HT-29 (cell line): Measurements from ENCODE around the gene MMRN2. TPM values are rescaled to one million over a fixed set of nuclear protein-coding genes. Genes with fewer than 3 reads are reported as not detected.

Experiments used
- DNase-seq: peaks from one replicate; pipeline ENCODE4 v3.0.0-alpha.2; 2015; ENCODE audit warnings: low spot score
- total RNA-seq: library from RNA; depleted of rRNA; stranded (reverse); fragments of >200 nt; shearing (Covaris generic); gene quantifications from 2 replicates; pipeline ENCODE4 v1.2.3, GENCODE V29; 2014

The MMRN2 gene
- total RNA-seq, 1 experiment from 2014 or later, result 26.6 TPM

DNA sequence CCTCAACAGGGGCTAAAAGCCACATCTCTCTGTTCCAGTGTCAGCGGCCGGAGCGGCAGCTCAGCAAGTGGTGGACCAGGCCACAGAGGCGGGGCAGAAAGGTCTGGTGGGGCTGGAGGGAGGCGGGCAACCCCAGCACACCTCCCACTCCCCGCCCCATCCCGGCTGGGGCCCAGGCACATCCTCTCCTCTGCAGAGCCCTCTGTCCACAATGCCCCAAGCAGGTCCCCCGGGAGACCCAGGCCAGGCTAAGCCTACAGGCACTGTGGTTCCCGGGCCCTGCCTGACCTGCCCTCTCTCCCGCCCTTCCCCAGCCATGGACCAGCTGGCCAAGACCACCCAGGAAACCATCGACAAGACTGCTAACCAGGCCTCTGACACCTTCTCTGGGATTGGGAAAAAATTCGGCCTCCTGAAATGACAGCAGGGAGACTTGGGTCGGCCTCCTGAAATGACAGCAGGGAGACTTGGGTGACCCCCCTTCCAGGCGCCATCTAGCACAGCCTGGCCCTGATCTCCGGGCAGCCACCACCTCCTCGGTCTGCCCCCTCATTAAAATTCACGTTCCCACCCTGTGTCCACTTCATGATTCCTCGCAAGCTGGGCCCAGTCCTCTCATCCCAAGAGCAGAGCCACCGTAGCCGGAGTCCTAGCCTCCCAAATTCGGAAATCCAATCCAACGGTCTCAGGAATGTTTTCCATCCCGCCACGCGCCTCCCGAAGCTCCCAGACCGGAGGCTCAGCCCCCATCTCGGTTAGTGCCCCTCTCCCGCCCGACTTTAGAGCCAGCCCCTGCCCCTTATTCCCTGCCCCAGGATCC is 13.0 kb upstream of the MMRN2 start:
- no peak for DNase-seq

DNA sequence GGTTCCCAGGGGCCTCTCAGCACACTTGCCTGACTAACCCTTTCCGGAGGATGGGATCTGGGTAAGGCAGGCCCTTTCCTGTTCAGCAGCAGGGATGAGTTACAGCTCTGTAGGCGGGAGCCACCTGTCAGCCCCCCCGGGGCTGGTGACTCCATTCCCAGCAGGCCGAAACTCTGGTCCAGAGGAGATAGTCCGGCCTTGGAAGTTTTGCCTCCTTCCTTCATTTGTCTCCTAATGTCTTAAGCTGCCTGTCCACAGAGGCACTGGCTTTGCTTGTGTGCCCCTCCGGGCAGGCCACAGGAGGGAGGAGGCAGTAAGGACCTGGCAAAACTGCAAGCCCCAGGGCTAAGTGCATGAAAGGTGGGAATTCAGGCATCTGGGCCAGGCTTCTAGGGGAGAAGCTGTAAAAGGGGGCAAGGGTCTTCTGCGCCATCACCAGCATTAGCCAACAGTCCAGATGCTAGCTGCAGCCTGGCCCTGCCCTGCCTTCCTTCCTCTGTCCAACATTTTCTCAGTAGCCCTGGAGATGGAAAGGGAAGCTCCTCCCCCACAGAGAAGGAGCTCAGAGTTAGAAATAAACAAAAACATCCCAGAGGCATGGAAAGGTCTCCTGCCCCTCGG is 12.1 kb upstream of the MMRN2 start:
- DNase-seq, result no peak

DNA sequence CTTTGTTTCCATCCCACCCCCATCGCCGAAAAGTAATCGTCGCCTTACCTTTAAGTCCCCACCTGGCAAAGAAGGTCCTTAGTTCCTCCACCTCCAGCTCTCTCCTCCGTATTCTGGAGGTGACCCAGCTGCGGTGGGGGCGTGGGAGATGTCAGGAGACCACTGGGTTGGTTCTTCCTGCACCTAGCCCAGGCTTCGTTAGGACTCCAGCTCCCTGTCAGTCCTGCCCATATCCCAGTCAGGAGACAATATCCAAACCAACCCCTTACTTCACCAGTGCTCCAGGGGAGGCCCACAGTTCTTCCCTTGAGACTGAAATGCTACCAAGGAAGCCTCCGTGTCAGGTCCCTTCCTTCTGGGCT is 11.6 kb upstream of the MMRN2 start:
- DNase-seq, result no peak

DNA sequence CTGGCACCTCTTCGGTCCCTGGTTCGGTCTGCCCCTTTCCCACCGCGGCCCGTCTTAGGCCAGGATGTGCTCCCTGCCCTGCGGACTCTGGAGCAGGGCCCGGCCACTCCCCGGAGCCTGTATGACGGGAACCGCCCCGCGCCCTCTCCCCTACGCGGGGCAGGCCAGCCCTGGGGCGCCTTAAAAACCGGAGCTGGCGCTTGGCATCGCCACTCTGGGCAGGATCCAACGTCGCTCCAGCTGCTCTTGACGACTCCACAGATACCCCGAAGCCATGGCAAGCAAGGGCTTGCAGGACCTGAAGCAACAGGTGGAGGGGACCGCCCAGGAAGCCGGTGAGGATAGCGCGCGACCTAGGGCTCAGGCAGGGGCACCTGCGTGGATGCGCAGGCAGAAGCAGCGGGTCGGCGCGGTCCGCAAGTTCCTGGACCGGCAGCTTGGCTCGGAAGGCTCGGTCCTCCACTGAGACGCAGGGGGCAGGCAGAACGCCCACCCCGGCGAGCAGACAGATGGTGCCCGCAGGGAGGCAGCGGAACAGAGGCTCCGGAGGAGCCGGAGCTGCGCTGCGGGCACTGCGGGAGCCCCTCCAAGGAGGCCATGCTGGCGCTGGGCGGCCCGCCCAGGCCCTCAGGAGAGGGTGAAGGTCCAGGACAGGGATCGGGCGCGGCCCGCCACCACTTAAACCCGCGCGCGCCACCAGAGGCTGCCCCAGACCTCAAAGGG is 11.0 kb upstream of the MMRN2 start, which contains the start of gene ADIRF:
Gene ADIRF, plus strand, starts transcription at position 212 of the 723 bp plus-strand sequence. Its CDS starts 63 bp downstream, at position 275.
- DNase-seq, result no peak

DNA sequence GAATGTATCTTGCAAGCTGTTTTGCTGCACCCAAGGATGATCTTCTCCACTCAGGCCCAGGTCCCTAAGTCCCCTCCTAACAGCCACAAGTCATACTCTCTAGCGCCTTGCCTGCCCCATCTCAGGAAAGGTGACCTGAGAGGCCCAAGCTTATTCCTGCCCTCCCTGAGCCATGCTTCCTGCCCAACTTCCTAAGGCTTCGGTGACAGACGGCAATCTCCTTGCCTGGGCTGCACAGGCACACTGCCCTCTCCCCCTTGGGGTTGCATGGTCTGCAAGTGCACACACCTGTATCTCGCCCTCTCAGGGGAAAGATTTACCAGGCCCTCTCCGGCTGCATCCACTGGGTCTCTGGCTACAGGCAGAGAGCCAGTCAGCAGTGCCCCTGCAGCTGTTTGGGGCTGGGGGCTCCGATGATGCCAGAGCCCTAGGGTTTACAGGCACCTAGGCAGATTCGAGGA is 10.1 kb upstream of the MMRN2 start:
- no peak for DNase-seq

DNA sequence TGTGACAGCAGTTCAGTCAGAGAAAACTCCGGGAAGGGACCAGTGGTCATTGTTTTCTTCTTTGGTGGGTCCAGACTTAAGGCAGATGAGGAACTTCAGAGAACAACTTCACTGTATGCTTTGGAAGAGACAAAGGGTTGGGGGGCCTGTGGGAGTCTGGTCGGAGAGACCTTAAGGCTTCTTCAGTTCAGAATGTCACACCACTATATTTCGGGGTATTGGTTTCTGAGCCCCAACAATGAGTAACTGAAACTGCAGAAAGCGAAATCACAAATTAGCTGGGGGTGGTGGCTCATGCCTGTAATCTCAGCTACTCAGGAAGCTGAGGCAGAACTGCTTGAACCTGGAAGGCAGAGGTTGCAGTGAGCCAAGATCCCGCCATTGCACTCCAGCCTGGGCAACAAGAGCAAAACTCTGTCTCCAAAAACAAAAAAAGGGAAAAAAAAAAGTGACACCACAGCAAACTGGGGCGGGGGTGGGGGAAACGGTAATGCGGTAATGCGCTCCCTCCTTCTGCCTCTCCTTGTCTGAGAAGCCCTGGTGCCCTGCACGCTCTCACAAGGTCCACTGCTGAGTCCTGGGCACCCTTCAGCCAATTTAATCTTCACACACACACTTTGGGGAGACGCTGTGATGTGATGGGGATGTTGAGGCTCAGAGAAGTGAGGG is 8.7 kb upstream of the MMRN2 start:
- no peak for DNase-seq

DNA sequence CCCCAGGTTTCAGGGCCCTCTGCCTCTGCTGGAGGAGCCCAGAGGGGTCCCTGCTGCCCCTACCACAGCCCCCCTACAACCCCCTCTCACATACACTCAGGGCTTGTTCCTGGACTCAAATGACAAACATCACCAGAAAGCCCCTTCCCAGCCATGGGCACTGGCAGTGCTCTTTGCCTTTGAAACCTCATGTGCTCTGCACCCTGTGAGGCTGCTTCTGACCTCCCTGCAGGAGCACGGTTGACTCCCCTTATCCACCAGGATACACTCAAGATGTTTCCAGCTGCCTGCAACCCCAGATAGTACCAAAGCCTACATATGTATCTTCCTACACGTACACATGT is 7.4 kb upstream of the MMRN2 start:
- no peak for DNase-seq

DNA sequence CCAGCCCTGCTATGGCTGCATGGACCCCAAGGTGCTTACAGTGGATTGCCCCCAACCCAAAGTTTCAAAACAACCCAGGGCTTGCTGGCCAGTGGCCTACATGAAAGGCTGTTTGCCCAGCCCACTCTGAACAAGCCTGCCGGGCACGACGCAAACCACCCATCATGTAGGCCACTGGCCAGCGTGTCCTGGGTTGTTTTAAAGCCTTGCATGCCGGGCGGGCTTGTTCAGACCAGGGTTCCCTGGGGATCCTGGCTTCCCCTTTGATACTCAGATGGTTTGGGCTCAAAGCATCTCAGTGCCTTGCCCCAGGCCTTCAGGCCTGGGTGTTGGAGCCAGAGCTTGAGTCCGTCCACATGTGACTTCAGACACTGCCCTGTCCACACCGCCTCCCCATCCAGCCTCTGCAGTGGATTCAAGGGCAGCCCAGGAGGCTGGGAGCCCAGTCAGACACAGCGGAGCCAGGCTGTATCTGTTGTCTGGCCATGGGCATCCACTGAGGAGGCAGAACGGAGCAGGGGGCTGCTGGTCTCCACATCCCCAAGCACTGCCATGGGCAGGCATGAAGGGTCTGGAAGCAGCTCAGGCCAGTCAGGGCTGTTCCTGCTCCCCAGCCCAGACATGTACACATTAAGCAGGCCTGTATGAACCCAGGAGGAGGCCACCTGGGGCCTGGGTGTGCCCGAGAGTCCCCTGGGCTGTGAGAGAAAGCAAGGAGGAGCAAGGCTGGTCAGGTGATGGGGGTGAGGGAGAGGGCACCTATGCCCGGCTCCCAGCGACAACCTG is 6.8 kb upstream of the MMRN2 start:
- DNase-seq, result no peak

DNA sequence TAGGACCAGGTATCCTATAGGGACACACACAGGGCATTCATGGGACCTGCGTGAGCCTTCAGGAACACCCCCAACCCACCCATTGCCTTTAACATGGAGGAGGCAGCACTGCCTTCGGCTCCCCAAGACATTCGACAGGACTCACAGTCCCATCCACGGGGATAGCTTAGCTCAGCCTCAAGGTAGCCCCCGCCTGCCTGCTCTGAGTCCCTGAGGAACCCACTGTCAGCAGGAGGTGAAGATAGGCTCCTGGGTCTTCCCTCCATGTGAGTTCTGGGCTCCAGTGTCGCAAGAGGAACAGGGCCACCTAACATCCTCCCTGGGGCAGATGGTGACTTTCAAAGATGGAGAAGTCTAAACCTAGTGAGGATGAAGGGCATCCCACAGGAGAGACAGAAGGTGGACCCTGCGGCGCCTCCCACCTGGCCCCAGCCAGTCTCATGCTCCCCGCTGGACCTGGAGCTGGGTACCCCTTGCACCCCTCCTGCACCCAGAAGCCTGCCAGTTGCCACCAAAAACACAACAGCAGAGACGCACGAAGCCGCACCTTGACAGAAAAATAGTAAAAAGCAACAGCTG is 6.0 kb upstream of the MMRN2 start:
- no peak for DNase-seq

DNA sequence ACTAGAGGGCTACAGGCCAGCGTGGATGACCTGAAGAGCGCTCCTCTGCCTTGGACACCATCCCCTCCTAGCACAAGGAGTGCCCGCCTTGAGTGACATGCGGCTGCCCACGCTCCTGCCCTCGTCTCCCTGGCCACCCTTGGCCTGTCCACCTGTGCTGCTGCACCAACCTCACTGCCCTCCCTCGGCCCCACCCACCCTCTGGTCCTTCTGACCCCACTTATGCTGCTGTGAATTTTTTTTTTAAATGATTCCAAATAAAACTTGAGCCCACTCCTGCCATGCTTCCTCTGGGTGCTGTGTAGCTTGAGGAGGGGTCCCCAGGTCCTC is 5.5 kb upstream of the MMRN2 start:
- DNase-seq, result no peak

DNA sequence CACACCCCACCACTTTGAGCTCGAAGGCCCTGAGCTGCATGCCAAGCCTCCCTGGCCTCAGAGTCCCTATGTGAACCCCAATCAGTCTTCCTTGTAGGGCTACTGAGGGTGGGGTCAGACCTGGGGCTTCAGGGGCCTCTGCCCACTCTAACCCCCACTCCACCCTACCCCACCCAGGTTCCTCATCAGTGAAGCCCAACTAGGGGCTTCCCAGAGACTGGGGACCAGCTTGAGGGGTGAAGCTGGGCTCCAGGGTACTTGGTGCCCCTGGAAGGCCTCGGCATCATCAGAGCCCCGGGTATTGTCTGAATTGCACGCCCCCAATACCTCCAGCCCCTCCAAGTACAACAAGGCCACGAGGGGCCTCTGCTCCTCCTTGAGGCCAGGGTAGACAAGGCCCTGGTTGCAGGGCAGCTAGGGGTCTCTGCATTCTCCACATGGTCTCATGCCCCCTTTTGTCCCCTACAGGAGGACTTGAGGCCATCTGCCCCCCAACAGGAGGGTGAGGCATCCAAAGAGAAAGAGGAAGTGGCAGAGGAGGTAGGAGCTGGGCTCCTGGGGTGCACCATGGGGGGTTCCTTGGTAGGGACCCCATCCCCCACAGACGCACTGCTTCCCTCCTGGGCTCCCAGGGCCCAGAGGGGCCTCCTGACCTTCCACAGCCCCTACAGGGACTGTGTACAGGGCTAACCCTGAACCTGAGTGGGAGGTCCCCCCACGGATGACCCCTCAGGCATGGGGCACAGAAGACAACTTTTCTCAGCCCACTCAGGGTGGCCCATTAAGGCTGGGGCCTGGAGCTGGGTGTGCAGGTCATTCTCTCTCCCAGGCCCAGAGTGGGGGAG is 4.9 kb upstream of the MMRN2 start:
- DNase-seq, result no peak

DNA sequence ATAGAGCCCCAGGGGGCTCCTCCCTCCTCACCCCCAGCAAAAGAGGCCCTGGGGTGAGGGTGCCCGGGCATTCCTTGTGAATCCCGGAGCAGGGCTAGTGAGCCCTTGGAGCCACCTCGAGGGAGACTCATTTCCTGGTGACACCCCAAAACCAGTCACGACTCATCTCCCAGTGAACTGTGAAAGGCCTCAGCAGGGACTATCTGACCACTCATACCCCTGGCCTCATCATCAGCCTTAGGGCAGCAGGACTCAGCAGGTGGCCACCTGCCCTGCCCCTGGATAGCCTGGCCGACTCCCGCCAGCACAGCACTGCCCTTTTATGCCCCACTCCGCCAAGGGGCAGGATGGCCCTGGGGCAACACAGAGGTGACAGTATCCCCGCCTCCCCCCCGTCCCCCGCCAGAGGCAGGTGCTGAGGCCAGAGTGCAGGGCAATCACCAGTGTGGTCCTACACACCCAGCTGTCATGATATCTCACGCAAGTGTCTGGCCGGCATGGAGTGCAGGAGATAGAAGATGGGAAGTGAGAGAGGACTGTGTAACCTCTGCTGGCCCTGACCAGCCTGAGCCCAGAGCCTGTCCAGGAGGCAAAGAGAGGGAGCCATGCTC is 4.2 kb upstream of the MMRN2 start:
- no peak for DNase-seq

DNA sequence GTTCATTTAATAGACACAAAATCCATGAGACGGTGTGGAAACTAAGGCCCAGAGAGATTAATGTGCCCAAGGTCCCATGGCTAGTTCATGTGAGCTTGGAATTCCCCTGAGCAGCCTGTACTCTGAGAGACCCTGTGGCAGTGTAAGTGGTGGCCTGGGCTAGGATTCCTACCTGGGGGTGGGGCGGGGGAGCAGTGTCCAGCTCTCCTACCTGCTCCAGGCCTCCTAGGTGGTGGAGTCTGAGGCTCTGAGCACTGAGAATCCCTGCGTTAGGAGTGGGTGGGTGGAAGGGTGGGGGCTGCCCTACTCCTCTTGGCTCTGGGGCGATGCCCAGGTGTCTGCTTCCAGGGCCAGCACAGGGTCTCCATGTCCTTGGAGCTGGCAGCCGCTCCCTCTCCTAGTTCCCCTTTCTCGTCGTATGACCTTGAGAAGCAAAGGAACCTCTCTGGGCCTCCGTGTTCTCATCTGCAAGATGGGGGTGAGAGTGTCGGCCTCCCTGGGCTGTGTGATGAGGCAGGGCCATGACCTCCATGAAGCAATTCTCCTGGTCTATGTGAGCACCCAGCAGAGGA is 3.5 kb upstream of the MMRN2 start:
- DNase-seq, result no peak

DNA sequence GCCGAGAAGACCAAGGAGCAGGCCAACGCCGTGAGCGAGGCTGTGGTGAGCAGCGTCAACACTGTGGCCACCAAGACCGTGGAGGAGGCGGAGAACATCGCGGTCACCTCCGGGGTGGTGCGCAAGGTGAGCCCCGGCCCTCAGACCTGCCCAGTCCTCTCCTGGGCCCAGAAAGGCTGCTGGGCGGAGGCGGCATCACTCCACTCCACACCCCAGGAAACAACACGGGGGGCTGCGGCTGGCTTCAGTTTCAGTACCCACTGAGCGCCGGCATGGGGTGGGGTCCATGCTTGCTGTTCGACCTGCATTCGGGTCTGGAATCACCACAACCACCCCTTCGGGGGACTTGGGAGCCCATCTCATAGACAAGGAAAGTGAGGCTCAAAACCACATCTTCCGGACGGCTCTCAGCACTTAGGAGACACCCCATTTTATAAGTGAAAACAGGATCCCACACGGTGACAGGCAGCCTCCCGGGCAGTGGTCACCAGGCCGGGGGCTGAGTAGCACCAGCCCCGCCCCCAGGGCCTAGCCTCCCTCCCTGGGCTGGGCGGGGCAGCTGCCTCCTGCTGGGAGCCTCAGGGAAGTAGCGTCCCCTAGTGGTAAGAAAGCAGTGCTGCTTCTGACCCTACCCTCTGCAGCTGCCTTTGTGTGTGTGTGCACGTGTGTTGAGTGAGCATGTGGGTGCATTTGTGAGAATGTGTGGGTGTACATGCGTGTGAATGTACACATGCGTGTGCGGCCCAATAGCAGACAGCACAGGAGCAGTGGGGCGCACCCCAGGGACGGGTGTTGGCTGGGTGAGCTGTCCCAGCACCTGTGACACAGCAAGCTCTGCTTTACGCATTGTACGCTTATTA is 2.8 kb upstream of the MMRN2 start:
- peak; percentile 92 for DNase-seq

DNA sequence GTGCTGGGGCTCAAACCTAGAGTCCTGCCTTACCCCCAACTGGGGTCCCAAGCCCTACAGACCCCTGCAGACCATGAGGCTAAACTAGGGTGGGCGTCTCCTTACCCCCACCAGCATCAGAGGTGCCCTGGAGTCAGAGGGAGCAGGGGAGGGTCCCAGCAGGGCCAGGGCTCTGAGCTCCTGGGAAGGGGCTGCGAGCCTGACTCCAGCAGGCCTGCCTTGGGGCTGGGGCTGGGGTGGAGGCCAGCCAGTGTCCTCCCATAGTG is 2.3 kb upstream of the MMRN2 start:
- no peak for DNase-seq

DNA sequence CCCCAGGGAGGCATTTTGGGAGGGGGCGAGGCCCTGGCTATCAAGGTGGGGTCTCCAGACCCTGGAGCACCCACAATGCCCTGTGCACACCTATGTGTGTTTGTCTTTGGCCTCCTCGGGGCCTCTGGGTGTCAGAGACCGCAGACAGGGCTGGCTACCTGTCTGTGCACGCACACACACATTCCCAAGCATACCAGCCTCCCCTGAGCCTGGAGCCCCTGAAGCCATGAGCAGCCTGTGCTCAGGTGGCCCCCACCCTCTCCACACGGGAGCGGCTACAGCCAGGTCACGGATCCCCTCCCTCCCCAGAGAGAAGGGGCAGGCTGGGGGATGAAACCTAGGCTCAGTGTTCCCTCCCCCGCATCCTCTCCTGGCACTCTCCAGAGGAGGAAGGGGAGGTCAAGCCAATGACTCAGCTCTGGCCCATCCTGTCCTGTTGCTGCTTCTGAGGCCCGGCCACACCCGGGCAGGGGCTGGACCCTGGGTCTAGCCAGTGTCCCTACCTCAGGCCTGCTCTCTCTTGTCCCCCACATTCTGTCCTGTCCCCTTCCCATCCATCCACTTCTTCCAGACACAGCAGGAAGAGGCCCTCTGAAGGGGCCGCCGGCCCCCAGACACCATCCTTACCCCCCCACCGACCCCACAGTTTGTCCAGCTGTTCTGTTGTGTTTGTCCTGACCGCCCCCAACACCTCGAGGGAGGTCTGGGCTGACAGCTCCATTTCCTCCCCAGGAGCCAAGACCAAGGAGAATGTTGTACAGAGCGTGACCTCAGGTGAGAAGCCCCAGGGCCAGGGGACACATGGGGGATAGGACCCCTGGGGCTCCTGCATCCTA is 1.7 kb upstream of the MMRN2 start:
- DNase-seq, result peak; percentile 74

DNA sequence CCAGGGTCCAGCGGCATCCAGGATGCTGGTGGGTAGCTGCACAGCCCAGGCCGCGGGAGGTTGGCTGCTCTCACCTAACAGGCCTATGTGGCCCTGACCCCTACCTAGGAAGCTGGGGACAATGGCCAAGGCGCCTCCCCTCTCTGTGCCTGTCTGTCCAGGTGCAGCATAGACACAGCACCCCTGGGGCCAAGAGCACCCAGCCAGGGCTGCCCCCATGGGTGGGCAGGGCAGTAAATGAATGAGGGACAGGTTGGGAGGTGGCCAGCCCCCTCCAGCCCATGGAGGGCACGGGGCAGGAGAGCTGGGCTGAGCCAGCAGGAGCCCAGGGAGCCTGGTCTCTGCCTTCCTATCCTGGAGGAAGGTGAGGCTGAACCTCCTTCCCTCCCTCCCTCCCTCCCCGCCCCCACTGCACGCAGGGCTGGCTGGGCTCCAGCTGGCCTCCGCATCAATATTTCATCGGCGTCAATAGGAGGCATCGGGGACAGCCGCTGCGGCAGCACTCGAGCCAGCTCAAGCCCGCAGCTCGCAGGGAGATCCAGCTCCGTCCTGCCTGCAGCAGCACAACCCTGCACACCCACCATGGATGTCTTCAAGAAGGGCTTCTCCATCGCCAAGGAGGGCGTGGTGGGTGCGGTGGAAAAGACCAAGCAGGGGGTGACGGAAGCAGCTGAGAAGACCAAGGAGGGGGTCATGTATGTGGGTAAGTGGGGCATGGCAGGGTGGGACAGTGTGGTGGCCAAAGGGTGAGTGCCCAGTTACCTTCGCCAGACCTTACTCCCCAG is 893 bp upstream of the MMRN2 start, which contains the start of gene SNCG:
Gene SNCG, plus strand, starts transcription at position 484 of the 785 bp plus-strand sequence. Its CDS starts 99 bp downstream, at position 583.
- DNase-seq, result peak; percentile 76
